Measurements from ENCODE around the gene IKZF3.
A peak's percentile ranks its signal among the peaks of the same experiment; 100 is the strongest.
"Not testable (repeated sequence)": the region's sequence is repeated elsewhere in the genome, so short reads cannot be mapped to it uniquely, and the experiment has no call there.

Gene IKZF3

GRCh38 chr17:39855911-39856649, 8.0 kb downstream of the IKZF3 start:
- not testable (repeated sequence) for DNase-seq

- DNase-seq: no peak
These were observed 9.2 kb downstream of the IKZF3 start for GRCh38 chr17:39854909-39855308.

- no peak for DNase-seq
These were observed 11.9 kb downstream of the IKZF3 start for GRCh38 chr17:39852239-39852638.

GRCh38 chr17:39850186-39850585, 13.9 kb downstream of the IKZF3 start:
- not testable (repeated sequence) for DNase-seq

- no peak for DNase-seq
These were observed 15.5 kb downstream of the IKZF3 start for GRCh38 chr17:39848600-39848999.

GRCh38 chr17:39846205-39846604, 17.9 kb downstream of the IKZF3 start:
- DNase-seq: no peak

- no peak for DNase-seq
These were observed 18.9 kb downstream of the IKZF3 start for GRCh38 chr17:39845052-39845846.

GRCh38 chr17:39841134-39841683, 22.9 kb downstream of the IKZF3 start:
- DNase-seq: no peak

- no peak for DNase-seq
These were observed 25.3 kb downstream of the IKZF3 start for GRCh38 chr17:39838784-39839183.

- DNase-seq: no peak
These were observed 26.1 kb downstream of the IKZF3 start for GRCh38 chr17:39838057-39838456.

- DNase-seq: no peak
These were observed 28.0 kb downstream of the IKZF3 start for GRCh38 chr17:39836117-39836516.

GRCh38 chr17:39835038-39835786, 28.9 kb downstream of the IKZF3 start:
- no peak for DNase-seq

GRCh38 chr17:39834017-39834416, 30.1 kb downstream of the IKZF3 start:
- DNase-seq: no peak

- no peak for DNase-seq
These were observed 32.5 kb downstream of the IKZF3 start for GRCh38 chr17:39831588-39831987.

GRCh38 chr17:39828443-39828842, 35.7 kb downstream of the IKZF3 start:
- DNase-seq: no peak

GRCh38 chr17:39826334-39826733, 37.8 kb downstream of the IKZF3 start:
- DNase-seq: no peak

- no peak for DNase-seq
These were observed 40.6 kb downstream of the IKZF3 start for GRCh38 chr17:39823407-39824054.

- peak in 1 of 2 experiments; percentile 17 for DNase-seq
These were observed 42.1 kb downstream of the IKZF3 start for GRCh38 chr17:39822051-39822451.

- DNase-seq: no peak
These were observed 43.1 kb downstream of the IKZF3 start for GRCh38 chr17:39820987-39821386.

- DNase-seq: no peak
These were observed 43.6 kb downstream of the IKZF3 start for GRCh38 chr17:39820541-39820940.

GRCh38 chr17:39818358-39819000, 45.6 kb downstream of the IKZF3 start:
- no peak for DNase-seq

GRCh38 chr17:39816272-39816671, 47.8 kb downstream of the IKZF3 start:
- no peak for DNase-seq

Data from activated CD4-positive, alpha-beta T cell treated with anti-CD3 and anti-CD28 coated beads, Interleukin-2, amount 50 U/mL, for 4 hours (primary cell).